ENCODE measurements around the gene PLA2G4E. TPM values are rescaled to one million over a fixed set of nuclear protein-coding genes. Genes with fewer than 3 reads are reported as not detected.

PLA2G4E gene
- total RNA-seq, 1 experiment from 2014 or later: not detected

GRCh38 chr15:41985236-41986160 lies 35.3 kb downstream of the PLA2G4E start:
- no peak for TF ChIP-seq EZH2 (IDR thresholded peaks at IDR 0.05; ENCODE audit: borderline replicate concordance, low read depth, low read length, poor library complexity, severe bottlenecking)
- no peak for TF ChIP-seq CTCF (conservative IDR thresholded peaks at IDR 0.05; ENCODE audit: low read depth, low read length)
- Histone ChIP-seq H3K4me3 (ENCODE audit: low read depth, low read length, poor library complexity, severe bottlenecking) (no peak overlapping the region), H3K27me3 (replicated peaks; ENCODE audit: insufficient read depth, low read depth, low read length, poor library complexity) (no peaks in the 10 kb centered on the region), H3K27ac (ENCODE audit: low read depth, low read length, poor library complexity, severe bottlenecking) (no peak overlapping the region), H3K36me3 (ENCODE audit: insufficient read depth, low read length, poor library complexity, severe bottlenecking) (no peaks in the 10 kb centered on the region), H3K9me3 (ENCODE audit: low read depth, low read length, poor library complexity, severe bottlenecking) (no peaks in the 10 kb centered on the region), H3K4me1 (ENCODE audit: insufficient read depth, low read length, poor library complexity, severe bottlenecking) (no peaks in the 10 kb centered on the region)
- DNase-seq (ENCODE audit: low spot score): no peak
- intact Hi-C loops (cut with micrococcal nuclease; ENCODE audit: unreplicated experiment): loop anchor here (5.0 kb wide), 1 partner anchor 147 kb away; no protein-coding TSS in a partner anchor
- BruUV-seq (replicated peaks): no TSS peak
- POLR2A ChIA-PET (ENCODE audit: low non-redundant PET): interaction anchor here (0.6 kb wide), 1 partner anchor 16 kb away, joined by 3 read pairs; no protein-coding TSS in a partner anchor
- CTCF ChIA-PET: no interaction called here

DNA sequence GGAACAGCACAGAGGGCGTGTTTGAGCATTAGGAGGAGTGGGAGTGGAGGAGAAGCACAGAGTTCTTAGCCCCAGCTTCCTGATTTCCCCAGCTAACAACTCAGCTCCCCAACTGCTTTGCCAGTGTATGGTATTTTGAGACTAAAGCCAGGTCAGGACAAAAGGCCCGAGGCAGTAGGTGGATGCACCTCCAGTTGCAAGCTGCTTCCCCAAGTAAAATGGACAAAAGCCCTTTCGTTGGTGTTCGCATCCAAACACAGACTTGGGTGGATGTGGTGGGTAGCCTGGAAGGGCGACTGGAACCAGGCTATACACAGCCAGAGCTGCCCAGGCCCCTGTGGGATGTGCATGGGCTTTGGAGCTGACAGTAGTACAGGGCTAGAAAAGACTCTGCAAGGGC lies 36.2 kb downstream of the PLA2G4E start:
- BruUV-seq (replicated peaks): no TSS peak
- ChIA-PET POLR2A (ENCODE audit: low non-redundant PET) (no interaction called here), CTCF (no interaction called here)
- no peaks in the 10 kb centered on the region for H3K36me3 ChIP-seq (ENCODE audit: insufficient read depth, low read length, poor library complexity, severe bottlenecking)
- no peaks in the 10 kb centered on the region for H3K27me3 ChIP-seq (replicated peaks; ENCODE audit: insufficient read depth, low read depth, low read length, poor library complexity)
- no peak overlapping the region for H3K4me3 ChIP-seq (ENCODE audit: low read depth, low read length, poor library complexity, severe bottlenecking)
- TF ChIP-seq EZH2 (IDR thresholded peaks at IDR 0.05; ENCODE audit: borderline replicate concordance, low read depth, low read length, poor library complexity, severe bottlenecking): no peak
- no peak for TF ChIP-seq CTCF (conservative IDR thresholded peaks at IDR 0.05; ENCODE audit: low read depth, low read length)
- no peaks in the 10 kb centered on the region for H3K4me1 ChIP-seq (ENCODE audit: insufficient read depth, low read length, poor library complexity, severe bottlenecking)
- intact Hi-C loops (cut with micrococcal nuclease; ENCODE audit: unreplicated experiment): loop anchor here (5.0 kb wide), 1 partner anchor 148 kb away; no protein-coding TSS in a partner anchor
- H3K27ac ChIP-seq (ENCODE audit: low read depth, low read length, poor library complexity, severe bottlenecking): no peak overlapping the region
- DNase-seq (ENCODE audit: low spot score): no peak
- H3K9me3 ChIP-seq (ENCODE audit: low read depth, low read length, poor library complexity, severe bottlenecking): no peaks in the 10 kb centered on the region

DNA sequence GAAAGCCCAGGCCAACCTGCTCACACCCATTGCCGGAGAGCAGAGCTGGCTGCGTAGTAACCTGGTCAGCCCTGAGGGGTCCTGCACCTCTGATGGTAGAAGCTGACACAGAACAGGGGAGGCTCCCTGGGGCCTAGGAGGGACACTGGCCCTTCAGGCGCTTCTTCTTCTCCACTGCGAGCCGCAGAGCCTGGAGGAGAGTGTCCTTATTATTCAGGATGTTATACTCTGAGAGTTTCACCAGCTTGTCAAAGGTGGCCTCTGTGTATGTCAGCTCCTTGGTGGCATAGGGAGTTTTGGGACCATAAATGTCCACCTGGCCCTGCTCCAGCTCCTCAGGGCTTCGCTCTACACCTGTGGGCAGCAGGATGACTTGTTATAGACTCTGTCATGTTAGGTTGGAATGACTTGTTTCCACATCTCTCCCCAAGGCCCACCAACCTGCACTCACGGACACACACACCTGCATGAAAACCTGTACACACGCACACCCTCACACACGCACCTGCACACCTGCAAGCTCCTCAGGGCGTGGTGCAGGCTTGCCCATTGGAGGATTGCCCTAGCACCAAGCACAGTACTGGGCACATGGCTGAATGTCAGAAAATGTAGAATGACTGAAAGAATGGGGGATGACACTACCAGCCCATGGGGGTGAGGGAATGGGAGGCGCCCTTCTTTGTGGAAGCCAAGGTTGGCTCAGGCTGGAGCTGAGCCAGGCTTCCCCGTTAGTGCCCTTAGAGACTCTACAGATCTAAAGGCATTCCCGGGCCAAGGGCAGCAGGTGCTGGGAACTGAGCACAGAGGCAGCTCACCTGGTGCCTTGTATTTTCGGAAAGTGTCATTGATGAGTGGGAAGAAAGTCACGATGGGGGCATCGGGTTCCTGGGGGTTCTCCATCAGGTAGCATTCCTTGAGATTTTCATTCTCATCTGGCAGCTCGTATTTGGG lies 36.9 kb downstream of the PLA2G4E start:
- CTCF ChIA-PET: no interaction called here
- Histone ChIP-seq H3K36me3 (ENCODE audit: insufficient read depth, low read length, poor library complexity, severe bottlenecking) (no peaks in the 10 kb centered on the region), H3K4me1 (ENCODE audit: insufficient read depth, low read length, poor library complexity, severe bottlenecking) (no peaks in the 10 kb centered on the region), H3K27me3 (replicated peaks; ENCODE audit: insufficient read depth, low read depth, low read length, poor library complexity) (no peaks in the 10 kb centered on the region), H3K27ac (ENCODE audit: low read depth, low read length, poor library complexity, severe bottlenecking) (no peak overlapping the region), H3K9me3 (ENCODE audit: low read depth, low read length, poor library complexity, severe bottlenecking) (no peaks in the 10 kb centered on the region), H3K4me3 (ENCODE audit: low read depth, low read length, poor library complexity, severe bottlenecking) (no peak overlapping the region)
- POLR2A ChIA-PET (ENCODE audit: low non-redundant PET): interaction anchor here (0.6 kb wide), 1 partner anchor 292 kb away, joined by 3 read pairs; no protein-coding TSS in a partner anchor
- DNase-seq (ENCODE audit: low spot score): no peak
- TF ChIP-seq EZH2 (IDR thresholded peaks at IDR 0.05; ENCODE audit: borderline replicate concordance, low read depth, low read length, poor library complexity, severe bottlenecking) (no peak), CTCF (conservative IDR thresholded peaks at IDR 0.05; ENCODE audit: low read depth, low read length) (no peak)
- BruUV-seq (replicated peaks): no TSS peak
- intact Hi-C loops (cut with micrococcal nuclease; ENCODE audit: unreplicated experiment): no loop called here
